T47D (cell line): ENCODE measurements around the gene ARPC4.

ENCODE experiments used
- DNase-seq, 2 experiments: peaks; one replicate each; pipeline versions ENCODE4 v3.0.0 to v3.0.0-alpha.2; 2011 to 2012; ENCODE audit warnings: low read depth in 1 of 2, low spot score in 1 of 2
- JUND ChIP-seq: IDR thresholded peaks from 2 replicates; pipeline ENCODE4 v1.6.1; 2012; ENCODE audit warnings: low read depth
- in situ Hi-C: cut with HindIII; loops from 2 replicates; pipeline ENCODE4 v1.10.0; 2016; ENCODE audit warnings: low sequenced_read_pairs, low pct_unique_long_range_greater_than_20kb

The ARPC4 gene

DNA sequence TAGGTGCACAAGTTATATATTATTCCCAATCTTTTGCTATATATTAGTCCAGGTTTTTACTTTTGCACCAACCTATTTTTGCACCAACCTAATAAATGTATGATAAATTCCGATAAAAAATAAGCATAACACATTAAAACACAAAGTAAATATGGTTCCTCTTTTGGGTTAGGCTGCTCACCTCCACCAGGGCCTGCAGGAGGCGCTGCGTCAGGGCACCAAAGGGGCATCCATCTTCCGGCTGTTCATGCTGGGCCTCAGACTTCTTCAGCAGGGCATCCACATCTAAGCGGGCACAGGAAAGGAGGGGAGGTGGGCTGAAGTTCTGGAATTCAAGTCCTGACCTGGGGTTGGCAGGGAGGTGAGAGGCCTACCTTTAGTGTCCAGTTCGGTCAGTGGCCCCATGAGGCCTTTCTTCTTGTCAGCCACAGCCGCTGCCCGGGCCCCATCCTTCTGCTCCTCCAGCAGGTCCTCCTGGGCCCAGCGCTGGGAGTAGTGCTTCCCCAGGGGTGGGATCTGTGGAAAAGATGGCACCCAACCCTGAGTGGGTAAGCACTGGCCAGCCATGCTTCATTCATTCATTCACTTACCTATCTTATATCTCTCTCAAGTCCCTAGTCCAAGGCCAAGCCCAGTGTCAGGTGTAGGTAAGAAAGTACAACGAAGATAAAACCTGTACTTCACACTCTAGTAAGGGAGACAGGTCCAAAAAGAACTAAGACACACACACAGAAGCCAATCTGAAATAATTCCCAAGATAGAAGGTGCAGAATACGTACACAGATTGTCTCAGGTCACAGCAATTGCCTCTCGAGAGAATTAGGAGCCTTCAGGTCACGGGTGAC lies 5.8 kb upstream of the ARPC4 start:
- no peak for TF ChIP-seq JUND
- in situ Hi-C loops: no loop called here
- no peak for DNase-seq

DNA sequence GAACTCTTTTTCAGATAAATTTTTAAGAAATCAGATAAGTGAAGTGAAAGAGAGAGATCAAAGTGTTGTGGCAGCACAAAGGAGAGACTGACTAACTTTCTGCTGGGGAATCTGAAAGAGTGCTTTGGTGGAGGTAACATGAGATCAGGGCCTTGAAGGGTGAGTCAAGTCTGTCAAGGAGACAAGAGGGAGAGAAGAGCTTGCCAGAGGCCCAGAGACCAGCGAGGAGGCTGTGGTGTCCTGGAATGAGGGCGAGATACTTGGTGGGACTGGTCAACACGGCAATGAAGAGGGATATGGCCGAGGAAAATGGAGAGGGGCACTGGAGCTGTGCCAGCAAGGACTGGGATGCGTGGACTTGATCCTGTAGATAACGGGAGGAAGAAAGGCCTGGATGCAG lies 5.2 kb upstream of the ARPC4 start:
- no peak for TF ChIP-seq JUND
- no peak for DNase-seq
- in situ Hi-C loops: no loop called here

DNA sequence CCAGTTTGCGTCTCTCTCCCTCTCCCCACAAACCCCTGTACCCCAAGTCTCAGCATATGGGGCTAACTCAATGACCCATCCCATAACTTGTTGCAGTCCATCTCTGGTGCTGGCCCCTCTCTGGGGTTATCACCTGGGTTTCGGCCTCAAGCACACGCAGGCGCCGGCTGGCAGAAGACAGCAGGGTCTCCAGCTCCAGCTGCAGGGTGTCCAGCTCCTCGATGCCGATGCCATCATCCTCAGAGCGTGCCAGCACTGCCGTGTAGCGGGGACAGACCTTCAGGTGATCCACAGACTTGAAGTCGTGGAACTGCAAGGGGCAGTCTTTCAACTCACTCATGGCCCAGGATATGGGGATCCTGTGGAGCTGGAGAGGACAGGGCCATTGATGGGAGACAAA lies 1.8 kb upstream of the ARPC4 start:
- DNase-seq: no peak
- in situ Hi-C loops: no loop called here
- no peak for TF ChIP-seq JUND

DNA sequence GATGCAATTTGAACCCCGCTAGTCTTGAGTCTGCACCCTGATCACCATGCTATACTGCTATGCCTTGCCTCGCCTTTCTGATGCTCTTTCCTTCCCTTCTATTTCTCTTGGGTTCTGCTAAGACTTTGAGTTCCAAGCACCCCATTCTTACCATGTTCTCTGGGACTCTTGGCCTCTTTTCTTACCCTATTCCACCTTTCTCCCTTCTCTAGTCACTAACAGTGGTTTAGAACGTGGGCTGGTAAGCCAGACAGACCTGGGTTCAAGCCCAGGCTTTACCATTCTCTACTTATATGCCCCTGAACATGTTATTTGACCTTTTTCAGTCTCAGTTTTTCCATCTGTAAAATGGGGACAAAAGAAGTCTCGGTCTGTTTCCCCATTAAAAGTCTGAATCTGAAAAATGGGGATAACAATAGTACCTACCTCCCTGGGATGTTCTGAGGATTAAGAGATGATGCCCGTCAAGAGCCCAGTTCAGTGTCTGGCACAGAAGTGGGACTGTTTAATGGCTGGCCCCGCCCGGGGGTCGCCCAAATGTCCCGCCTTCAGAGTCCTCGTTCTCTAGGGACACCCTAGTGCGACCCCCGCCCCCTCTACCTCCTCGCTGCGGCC lies 985 bp upstream of the ARPC4 start:
- in situ Hi-C loops: no loop called here
- DNase-seq: no peak
- TF ChIP-seq JUND: no peak

DNA sequence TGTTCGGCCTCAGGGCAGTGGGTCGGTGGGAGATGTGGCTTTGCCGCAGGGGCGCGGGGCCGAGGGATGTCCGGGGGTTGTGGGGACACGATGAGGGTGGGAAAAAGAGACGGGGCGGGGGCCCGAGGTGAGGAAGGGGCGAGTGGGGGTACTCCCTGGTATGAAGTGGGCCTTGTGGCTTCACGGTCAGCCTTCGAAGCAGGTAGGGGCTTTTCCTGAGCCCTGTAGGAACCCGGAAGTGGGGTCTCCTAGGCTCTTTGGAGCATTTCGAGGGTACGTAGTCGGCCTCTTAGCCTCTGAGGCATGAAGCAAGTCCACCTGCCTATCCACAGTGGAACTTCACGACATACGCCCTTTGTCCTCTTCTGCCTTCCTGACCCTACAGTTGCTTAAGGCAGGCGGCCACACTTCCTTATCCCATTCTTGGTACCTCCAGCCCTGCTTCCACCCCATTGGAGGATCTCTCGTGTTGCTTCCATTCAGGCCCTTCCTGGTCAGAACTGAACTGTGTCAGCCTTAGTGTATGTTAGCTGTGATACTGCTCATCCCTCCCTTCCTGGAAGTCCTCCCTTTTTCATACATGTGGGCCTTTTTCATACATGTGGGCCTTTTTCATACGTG lies 389 bp downstream of the ARPC4 start:
- peak; percentile 30 to 57 for DNase-seq
- in situ Hi-C loops: no loop called here
- TF ChIP-seq JUND: no peak

DNA sequence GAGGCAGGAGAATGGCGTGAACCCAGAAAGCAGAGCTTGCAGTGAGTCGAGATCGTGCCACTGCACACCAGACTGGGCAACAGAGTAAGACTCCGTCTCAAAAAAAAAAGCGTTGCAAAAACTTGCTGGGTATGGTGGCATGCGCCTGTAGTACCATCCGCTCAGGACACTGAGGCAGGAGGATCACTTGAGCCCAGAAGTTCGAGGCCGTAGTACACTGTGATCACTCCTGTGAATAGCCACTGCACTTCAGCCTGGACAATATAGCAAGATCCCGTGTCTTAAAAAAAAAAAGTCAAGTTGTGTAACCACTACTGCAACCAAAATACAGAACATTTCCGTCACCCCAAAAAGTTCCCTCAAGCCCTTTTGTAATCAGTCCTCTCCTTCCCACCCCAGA lies 1.5 kb downstream of the ARPC4 start:
- in situ Hi-C loops: no loop called here
- no peak for DNase-seq
- no peak for TF ChIP-seq JUND

DNA sequence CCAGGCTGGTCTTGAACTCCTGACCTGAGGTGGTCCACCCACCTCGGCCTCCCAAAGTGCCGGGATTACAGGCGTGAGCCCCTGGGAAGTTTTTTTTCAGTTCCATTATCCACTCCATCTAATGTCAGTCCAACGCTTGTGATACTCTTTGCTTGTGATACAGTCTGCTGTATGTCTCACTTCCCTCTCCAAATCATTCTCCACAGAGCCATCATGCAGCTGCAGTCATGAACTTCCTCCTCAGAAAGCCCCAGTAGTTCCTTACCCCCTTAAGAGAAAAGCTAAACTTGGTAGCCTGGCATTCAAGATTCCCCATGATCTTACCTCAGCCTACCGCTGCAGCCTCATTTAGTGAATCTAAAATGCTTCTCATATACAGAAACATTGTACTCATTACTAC lies 2.3 kb downstream of the ARPC4 start:
- no peak for DNase-seq
- in situ Hi-C loops: no loop called here

DNA sequence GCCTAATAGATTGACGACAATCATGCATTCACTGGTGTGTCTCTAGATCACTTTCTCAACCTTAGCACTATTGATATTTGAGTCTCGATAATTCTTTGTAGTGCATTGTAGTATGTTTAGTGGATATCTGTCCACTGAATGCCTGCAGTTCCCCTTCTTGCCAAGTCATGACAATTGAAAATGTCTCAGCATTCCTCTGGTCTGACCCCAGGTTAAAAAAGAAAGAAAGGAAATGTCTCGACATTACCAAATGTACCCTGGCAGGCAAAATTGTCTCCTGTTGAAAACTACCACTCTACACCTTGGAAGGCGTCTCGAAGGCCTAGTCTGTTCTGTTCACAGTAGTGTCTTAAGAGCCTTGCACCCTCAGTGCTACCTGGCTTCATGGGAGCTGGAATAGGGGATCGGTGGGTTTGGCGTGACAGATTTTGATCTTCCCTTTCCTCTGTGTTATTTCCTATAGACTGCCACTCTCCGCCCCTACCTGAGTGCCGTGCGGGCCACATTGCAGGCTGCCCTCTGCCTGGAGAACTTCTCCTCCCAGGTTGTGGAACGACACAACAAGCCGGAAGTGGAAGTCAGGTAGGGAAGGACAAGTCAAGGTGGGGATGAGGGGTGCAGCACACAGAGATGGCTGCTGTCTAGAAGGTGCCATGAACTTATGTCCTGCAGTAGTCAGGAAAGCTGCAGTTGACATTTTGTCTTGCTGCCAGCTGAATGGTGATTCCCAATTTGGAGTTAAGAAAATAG lies 4.5 kb downstream of the ARPC4 start:
- in situ Hi-C loops: no loop called here
- no peak for DNase-seq
- TF ChIP-seq JUND: no peak

More for the DNA sequence above, 2.3 kb downstream of the ARPC4 start:
- no peak for TF ChIP-seq JUND

DNA sequence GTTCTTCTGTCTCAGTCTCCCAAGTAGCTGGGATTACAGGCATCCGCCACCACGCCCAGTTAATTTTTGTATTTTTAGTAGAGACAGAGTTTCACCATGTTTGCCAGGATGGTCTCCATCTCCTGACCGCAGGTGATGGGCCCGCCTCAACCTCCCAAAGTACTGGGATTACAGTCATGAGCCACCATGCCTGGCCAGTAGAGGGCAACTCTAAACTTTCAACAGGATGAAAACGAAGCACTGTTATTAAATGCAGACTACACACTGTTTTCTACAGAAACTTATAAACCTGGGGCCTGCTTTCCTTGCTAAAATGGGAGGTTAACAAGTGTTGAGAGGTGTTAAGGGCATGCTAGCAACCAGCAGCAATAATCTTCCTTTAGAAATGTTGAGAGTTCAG lies 7.6 kb downstream of the ARPC4 start:
- TF ChIP-seq JUND: no peak
- in situ Hi-C loops: no loop called here
- DNase-seq: peak in 1 of 2 experiments; percentile 33

DNA sequence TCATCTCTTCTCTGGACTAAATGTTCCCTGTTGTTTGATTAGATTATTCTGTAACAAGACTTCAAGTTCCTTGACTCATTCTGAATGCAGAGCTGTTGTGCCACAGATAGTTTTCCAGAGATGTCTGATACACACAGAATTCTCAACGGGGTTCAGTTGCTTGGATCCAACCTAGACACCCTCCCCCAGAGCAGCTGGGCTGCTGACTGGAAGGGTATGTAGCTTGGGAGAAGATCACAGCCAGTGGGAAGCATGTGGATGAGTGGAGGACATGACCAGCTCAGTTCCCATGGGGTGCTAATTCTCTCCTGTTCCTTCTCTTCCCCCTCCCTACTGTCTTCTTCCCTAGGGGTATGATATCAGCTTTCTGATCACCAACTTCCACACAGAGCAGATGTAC lies 10.6 kb downstream of the ARPC4 start:
- in situ Hi-C loops: no loop called here

DNA sequence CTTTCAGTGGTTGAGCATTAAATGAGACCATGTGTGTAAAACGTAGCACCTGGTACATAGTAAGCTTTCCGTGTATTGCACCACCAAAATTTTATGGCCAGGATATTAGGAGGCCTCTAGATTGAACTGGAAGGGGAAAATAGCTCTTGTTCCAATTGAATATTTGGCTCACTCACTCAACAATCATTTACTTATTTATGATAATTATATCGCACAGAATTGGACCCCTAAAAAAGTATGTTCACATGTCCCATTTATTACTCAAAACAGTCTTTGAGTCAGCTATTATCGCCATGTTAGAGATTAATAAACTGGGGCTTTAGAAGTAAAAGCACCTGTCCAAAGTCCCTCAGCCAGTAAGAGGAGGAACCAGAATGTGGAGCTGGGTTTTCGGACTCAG lies 12.1 kb downstream of the ARPC4 start:
- no peak for DNase-seq
- in situ Hi-C loops: no loop called here
- TF ChIP-seq JUND: no peak

More for the DNA sequence above, 10.6 kb downstream of the ARPC4 start:
- DNase-seq: no peak
- no peak for TF ChIP-seq JUND

DNA sequence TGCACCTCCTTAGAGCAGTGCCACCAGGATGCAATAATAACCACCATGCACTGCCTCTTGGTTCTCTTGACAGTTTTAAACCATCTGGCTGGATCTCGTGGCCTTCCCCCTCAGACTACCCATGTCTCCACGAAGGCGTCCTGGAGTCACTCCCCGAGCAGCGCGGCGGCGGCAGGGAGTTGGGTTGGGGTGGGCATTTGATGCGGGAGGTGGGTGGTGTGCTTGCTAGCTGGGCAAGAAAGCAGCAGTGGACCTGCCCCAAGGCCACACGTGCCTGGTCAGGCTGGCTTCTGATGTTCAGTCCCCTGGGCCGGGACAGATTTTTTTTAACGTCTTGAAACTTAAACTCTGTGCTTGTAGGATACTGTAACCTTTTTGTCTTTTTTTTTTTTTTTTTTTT lies 13.3 kb downstream of the ARPC4 start:
- in situ Hi-C loops: no loop called here
- no peak for TF ChIP-seq JUND

More for the DNA sequence above, 13.3 kb downstream of the ARPC4 start:
- DNase-seq: no peak
